ENCODE data around the gene GABRB1. TPM values are rescaled to one million over a fixed set of nuclear protein-coding genes. Genes with fewer than 3 reads are reported as not detected.
A peak's percentile ranks its signal among the peaks of the same experiment; 100 is the strongest.

The GABRB1 gene
- total RNA-seq, 4 donors from 2014 or later: not detected

DNA sequence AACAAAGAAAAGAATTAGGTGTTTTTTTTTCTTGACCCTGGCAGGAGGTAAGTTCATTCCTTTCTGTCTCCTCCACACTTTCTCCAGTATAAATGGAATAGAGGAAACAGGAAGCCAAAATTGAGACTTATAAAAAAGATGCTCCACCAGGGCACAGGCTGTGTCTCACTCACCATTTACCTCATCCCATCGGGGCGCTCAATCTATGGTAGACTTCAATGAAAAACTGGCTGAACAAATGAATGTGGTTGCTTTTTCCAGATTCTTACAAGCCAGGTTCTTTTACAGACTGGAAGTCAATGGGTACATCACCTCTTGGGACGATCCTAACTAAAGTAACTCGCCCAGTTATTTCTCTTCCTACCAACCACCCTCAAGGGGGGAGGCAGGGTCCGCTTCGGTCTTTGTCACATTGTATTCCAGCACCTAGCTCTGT is 431.4 kb downstream of the GABRB1 start:
- intact Hi-C loops (cut with DNase I; ENCODE audit: low total_unique reads): no loop called here
- H3K4me3 ChIP-seq (ENCODE audit: low read depth, poor library complexity, severe bottlenecking): peak overlapping the region; percentile 60
- no peak for TF ChIP-seq POLR2A (IDR thresholded peaks at IDR 0.05)
- TF ChIP-seq, protein P1, sequence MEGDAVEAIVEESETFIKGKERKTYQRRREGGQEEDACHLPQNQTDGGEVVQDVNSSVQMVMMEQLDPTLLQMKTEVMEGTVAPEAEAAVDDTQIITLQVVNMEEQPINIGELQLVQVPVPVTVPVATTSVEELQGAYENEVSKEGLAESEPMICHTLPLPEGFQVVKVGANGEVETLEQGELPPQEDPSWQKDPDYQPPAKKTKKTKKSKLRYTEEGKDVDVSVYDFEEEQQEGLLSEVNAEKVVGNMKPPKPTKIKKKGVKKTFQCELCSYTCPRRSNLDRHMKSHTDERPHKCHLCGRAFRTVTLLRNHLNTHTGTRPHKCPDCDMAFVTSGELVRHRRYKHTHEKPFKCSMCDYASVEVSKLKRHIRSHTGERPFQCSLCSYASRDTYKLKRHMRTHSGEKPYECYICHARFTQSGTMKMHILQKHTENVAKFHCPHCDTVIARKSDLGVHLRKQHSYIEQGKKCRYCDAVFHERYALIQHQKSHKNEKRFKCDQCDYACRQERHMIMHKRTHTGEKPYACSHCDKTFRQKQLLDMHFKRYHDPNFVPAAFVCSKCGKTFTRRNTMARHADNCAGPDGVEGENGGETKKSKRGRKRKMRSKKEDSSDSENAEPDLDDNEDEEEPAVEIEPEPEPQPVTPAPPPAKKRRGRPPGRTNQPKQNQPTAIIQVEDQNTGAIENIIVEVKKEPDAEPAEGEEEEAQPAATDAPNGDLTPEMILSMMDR (IDR thresholded peaks at IDR 0.05): no peak
- WGBS, 2 donors: 5% methylated on average over 6 of the region's 6 CpGs
- no peak for DNase-seq (ENCODE audit: low spot score in 2 of 2)

DNA sequence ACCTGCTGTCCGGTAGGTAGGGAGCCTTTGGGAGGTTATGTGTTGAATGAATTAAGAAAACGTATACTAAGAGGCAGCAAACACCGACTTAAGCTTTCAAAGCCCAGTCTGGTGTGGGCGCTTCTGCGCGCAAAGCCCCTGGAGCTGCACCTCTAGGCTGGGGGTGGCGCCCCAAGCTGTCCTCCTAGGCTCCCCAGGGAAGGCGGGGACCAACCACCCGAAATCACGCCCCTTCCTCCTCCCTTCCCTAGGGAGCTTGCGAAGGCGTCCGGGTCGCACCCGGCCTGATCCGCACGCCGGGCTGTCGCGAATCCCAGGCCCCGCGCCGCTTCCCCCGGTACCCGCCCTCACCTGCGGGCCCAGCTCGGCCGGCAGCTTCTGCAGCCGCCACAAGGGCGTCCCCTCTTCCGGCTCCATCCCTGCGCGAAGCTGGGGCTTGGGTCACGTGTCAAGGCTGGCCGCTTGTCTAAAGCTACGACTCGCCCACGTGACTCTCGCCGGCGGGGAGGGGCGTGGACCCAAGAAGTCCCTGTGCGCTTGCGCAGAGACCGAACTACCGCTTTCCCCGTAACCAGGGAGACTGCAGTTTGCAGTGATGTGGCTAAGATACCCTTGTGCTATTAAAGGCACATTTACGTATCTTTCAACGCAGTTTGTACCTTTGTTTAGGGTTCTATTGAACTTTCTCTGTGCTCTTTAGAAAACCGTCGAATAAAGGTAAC is 432.0 kb downstream of the GABRB1 start, which contains the start of gene COMMD8:
Gene COMMD8 (minus strand): TSS at position 468 of the 722 bp plus-strand sequence. CDS start 51 bp downstream, at position 417.
- H3K4me3 ChIP-seq (ENCODE audit: low read depth, poor library complexity, severe bottlenecking): peak within 1 kb of the TSS; percentile 60
- WGBS, 2 donors: 1% methylated on average over 29 to 35 of the region's 51 CpGs
- no peak for TF ChIP-seq POLR2A (IDR thresholded peaks at IDR 0.05)
- TF ChIP-seq, protein P1 (IDR thresholded peaks at IDR 0.05): no peak
- peak; percentile 97 to 99 for DNase-seq (ENCODE audit: low spot score in 2 of 2)
- intact Hi-C loops (cut with DNase I; ENCODE audit: low total_unique reads): no loop called here

DNA sequence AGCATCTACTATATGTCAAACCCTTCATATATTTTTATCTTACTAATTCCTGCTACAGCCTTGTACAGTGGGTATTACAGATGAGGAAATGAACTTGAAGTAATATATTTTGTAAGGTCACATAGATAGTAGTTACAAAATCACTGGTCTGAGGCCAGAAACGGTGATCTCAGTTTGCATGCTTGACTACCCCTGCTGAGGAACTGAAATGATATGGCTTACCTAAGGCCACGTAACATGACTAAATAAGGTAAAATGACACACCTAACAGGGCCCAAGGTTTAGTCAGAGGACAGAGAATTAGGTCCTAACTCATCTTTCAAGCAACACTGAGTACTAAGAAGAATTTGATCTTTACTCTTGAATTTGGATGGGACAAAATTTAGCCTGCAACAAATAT is 433.6 kb downstream of the GABRB1 start:
- DNase-seq (ENCODE audit: low spot score in 2 of 2): no peak
- no peak overlapping the region for H3K4me3 ChIP-seq (ENCODE audit: low read depth, poor library complexity, severe bottlenecking)
- intact Hi-C loops (cut with DNase I; ENCODE audit: low total_unique reads): no loop called here
- no peak for TF ChIP-seq POLR2A (IDR thresholded peaks at IDR 0.05)
- TF ChIP-seq, protein P1 (IDR thresholded peaks at IDR 0.05): no peak
- 80 to 83% methylated on average over 2 of the region's 2 CpGs for whole genome bisulfite sequencing, 2 donors

DNA sequence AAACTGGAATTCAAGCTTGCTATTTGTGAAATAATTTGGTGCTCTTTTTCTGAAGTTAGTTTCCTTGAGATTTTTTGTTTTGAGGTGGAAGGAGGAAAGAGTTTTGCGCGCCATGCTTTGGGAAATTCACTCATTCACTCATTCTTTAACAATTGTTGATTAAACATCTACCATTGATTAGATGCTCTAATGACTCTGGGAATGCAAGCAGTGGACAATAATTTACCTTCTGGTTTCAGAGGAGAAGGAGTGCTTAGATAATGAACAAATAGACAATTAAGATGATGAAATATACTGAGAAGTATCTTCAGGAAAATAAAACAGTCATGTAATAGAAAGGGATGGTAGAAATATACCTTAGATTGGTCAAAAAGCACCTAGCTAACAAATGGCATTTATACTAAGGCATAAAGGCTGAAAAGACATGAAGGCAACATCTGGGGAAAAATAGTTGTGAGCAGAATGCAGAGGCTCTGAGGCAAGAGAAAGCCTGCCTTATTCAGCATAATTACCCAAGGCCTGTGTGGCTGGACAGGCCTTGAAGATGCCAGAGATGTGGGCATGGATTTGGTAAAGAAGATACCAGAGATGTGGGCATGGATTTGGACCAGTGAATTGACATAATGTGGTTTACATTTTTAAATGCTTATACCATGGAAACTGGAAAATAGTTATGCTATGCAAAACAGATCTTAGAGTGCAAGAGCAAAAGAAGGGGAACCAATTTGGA is 434.9 kb downstream of the GABRB1 start:
- no peak overlapping the region for H3K4me3 ChIP-seq (ENCODE audit: low read depth, poor library complexity, severe bottlenecking)
- intact Hi-C loops (cut with DNase I; ENCODE audit: low total_unique reads): no loop called here
- no peak for DNase-seq (ENCODE audit: low spot score in 2 of 2)
- WGBS, 2 donors: 40 to 45% methylated on average over 2 of the region's 2 CpGs
- TF ChIP-seq POLR2A (IDR thresholded peaks at IDR 0.05): no peak
- TF ChIP-seq, protein P1 (IDR thresholded peaks at IDR 0.05): no peak

DNA sequence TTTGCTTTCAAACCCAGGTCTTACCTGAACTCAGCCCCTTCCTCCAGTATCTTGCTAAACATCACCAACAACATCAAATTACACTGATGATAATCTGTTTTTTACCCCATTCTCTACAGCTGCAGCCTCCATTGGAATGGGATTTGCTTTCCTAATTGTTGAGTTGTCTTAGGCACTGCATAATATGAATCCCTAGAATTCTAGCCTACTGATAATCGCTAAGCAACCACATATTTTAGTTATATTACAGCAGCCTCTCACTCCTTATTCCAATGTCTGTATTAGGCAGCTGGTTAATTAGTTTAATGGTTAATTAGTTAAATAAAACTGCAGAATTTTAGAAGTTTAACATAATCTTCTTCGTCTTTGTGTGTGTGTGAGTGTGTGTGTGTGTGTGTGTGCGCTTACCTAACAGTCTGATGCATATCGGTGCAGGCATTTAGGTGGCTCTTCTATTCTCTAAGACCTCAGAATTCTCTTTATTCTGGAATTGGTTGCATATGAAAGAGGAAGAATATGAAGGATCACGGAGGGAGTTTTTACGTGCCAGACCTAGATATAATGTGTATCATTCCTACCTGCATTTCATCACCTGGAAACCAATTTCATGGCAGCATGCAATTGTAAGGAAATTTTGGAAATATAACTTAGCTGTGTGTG is 437.5 kb downstream of the GABRB1 start:
- WGBS, 2 donors: 85% methylated on average over 6 of the region's 6 CpGs
- DNase-seq (ENCODE audit: low spot score in 2 of 2): no peak
- no peak overlapping the region for H3K4me3 ChIP-seq (ENCODE audit: low read depth, poor library complexity, severe bottlenecking)
- intact Hi-C loops (cut with DNase I; ENCODE audit: low total_unique reads): no loop called here
- TF ChIP-seq, protein P1 (IDR thresholded peaks at IDR 0.05): no peak
- TF ChIP-seq POLR2A (IDR thresholded peaks at IDR 0.05): no peak
